Measurements from ENCODE around the gene FSD2. TPM values are rescaled to one million over a fixed set of nuclear protein-coding genes. Genes with fewer than 3 reads are reported as not detected.

The FSD2 gene
- total and polyA plus RNA-seq, 2 of the 4 experiments (the other 2 are of a cell fraction): not detected

DNA sequence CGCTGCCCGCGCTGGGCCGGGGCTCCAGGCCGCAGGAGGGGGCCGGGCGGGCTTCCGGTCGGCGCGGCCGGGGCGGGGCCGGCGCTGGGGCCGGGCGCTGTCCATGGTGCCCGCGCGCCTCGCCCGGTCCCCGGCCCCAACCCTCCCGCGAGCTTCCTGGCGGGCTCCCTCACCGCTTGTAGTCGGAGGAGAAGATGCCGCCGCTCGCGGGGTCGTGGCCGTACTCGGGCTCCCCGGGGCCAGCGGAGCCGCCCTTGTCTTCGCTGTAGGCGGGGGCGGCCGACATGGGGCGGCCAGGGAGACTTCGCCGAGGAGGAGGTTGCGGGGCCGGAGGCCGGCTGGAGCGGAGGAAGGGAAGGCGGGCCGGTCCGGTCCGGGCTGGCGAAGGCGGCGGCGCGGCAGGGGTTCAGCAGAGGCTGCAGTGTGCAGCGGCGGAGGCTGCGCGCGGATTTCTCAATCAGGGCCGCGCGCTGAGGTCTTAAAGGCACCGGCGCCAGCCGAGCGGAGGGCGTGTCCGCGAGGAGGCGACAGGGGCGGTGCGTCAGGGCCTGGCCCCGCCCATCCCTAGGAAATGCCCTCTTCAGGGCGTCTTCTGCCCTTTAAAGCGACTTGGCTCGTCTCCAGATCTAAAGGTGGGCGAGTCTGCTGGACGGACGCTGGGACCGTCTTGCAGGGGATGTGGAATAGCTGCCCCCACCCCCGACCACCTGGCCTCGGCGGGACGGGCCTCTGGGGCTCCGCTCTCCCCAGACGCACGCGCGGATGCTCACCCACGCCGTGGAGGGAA is 96.3 kb downstream of the FSD2 start, which contains the start of gene AP3B2:
Gene AP3B2, minus strand, starts transcription at position 455 of the 787 bp plus-strand sequence. Its CDS starts 169 bp downstream, at position 286.
- intact Hi-C loops (cut with micrococcal nuclease) (loop anchor here (5.0 to 10.0 kb wide), 3 partner anchors 47 to 165 kb away; partner anchors contain the start of gene RPS17), in situ Hi-C loops (cut with MboI; ENCODE audit: low sequenced_read_pairs) (no loop called here), dilution Hi-C loops (cut with HindIII; ENCODE audit: low sequenced_read_pairs, unreplicated experiment) (no loop called here)
- H3K27me3 ChIP-seq (ENCODE audit: control insufficient read depth, insufficient read depth, low read length): 0 out of 2 replicates have a peak, but pooled peaks cover 2% of the 10 kb centered on the region
- WGBS, 2 experiments (ENCODE audit: extremely low coverage in 2 of 2, insufficient read length in 1 of 2): 1% methylated on average over 54 of the region's 95 CpGs; no CpG with 5 or more reads in 1 of the 2 experiments
- CTCF ChIA-PET: no interaction called here
- DNase-seq (peak; percentile 49), ATAC-seq (ENCODE audit: low read depth) (peak; percentile 98)
- H3K4me2 ChIP-seq (ENCODE audit: low read depth, low read length): peak within 1 kb of the TSS; percentile 85
- H2AFZ ChIP-seq (replicated peaks; ENCODE audit: low read length, poor library complexity): peak within 1 kb of the TSS; percentile 92
- peaks cover 6% of the 10 kb centered on the region; the same call in 1 of the 2 replicates for H3K9me1 ChIP-seq (ENCODE audit: insufficient read depth, low read length)
- H3K18ac ChIP-seq (ENCODE audit: low read depth, low read length): no peak within 1 kb of the TSS
- H4K20me1 ChIP-seq (ENCODE audit: insufficient read depth, low read length): no peaks in the 10 kb centered on the region
- no peak within 1 kb of the TSS for H2BK20ac ChIP-seq (ENCODE audit: low read depth, low read length)
- peaks cover 2% of the 10 kb centered on the region; the same call in 1 of the 2 replicates for H3K4me1 ChIP-seq (ENCODE audit: control insufficient read depth, insufficient read depth, low read length)
- no peak within 1 kb of the TSS for H2BK15ac ChIP-seq (ENCODE audit: low read depth, low read length)
- TF ChIP-seq SMC3 (IDR thresholded peaks at IDR 0.05; ENCODE audit: low read depth, low read length): no peak
- peak; percentile 79; the same call in 1 of the 2 replicates for TF ChIP-seq MXI1 (IDR thresholded peaks at IDR 0.05; ENCODE audit: borderline replicate concordance, low read depth, low read length)
- TF ChIP-seq NFE2L2 (IDR thresholded peaks at IDR 0.05; ENCODE audit: low read depth, low read length): no peak
- peak; percentile 42 for TF ChIP-seq RCOR1 (IDR thresholded peaks at IDR 0.05; ENCODE audit: insufficient replicate concordance, low read length)
- peak; percentile 79 for TF ChIP-seq CEBPB (IDR thresholded peaks at IDR 0.05; ENCODE audit: low read depth, low read length)
- TF ChIP-seq USF2 (IDR thresholded peaks at IDR 0.05; ENCODE audit: low read depth, low read length): no peak
- peak; percentile 94 for TF ChIP-seq MAZ (IDR thresholded peaks at IDR 0.05; ENCODE audit: borderline replicate concordance, low read depth, low read length)
- TF ChIP-seq CHD1 (IDR thresholded peaks at IDR 0.05; ENCODE audit: low read depth, low read length): no peak
- TF ChIP-seq BHLHE40 (IDR thresholded peaks at IDR 0.05; ENCODE audit: low read depth, low read length): no peak
- H2AK5ac ChIP-seq (ENCODE audit: low read depth, low read length): no peak within 1 kb of the TSS
- peak within 1 kb of the TSS; percentile 65 for H2AK9ac ChIP-seq (replicated peaks; ENCODE audit: low read depth, low read length, poor library complexity)
- POLR2A ChIA-PET (ENCODE audit: unreplicated experiment): no interaction called here
- no peaks in the 10 kb centered on the region for H3K9me3 ChIP-seq (ENCODE audit: control insufficient read depth, insufficient read depth, low read length)
- H3K23ac ChIP-seq (ENCODE audit: low read depth, low read length): no peak within 1 kb of the TSS
- no peak within 1 kb of the TSS for H3K27ac ChIP-seq (ENCODE audit: insufficient read depth, low read length)
- no peaks in the 10 kb centered on the region for H3K36me3 ChIP-seq (ENCODE audit: control insufficient read depth, insufficient read depth, low read length)
- H4K8ac ChIP-seq (ENCODE audit: low read depth in 2 of 2, low read length in 2 of 2): no peak within 1 kb of the TSS
- H3K4ac ChIP-seq (ENCODE audit: low read depth, low read length): no peak within 1 kb of the TSS
- peak within 1 kb of the TSS; percentile 48 for H3K4me3 ChIP-seq (ENCODE audit: insufficient read depth, low read depth, low read length)
- no peak within 1 kb of the TSS for H2BK5ac ChIP-seq (ENCODE audit: low read depth, low read length, poor library complexity, severe bottlenecking)
- H3K79me1 ChIP-seq (ENCODE audit: low read depth in 1 of 2, low read length in 2 of 2): no peaks in the 10 kb centered on the region
- BruUV-seq (replicated peaks): no TSS peak
- H3K14ac ChIP-seq (replicated peaks; ENCODE audit: low read depth, low read length): no peak within 1 kb of the TSS
- no peak within 1 kb of the TSS for H3K9ac ChIP-seq (ENCODE audit: low read depth, low read length)
- no peak within 1 kb of the TSS for H3K56ac ChIP-seq (ENCODE audit: extremely low read depth, insufficient read depth, low read length)
- H2BK120ac ChIP-seq (ENCODE audit: low read depth, low read length): no peak within 1 kb of the TSS
- no peak within 1 kb of the TSS for H4K5ac ChIP-seq (ENCODE audit: low read depth, low read length)
- H4K91ac ChIP-seq (ENCODE audit: insufficient read depth, low read depth, low read length): no peak within 1 kb of the TSS

All from IMR-90 (cell line).